Gastroesophageal sphincter (tissue), 3 donors: ENCODE results near the gene TXNIP.

Experiments
- POLR2A ChIP-seq, 2 donors: fragments of 450-650 bp; IDR thresholded peaks; one replicate each; pipeline ENCODE4 v1.6.1; 2017; ENCODE audit warnings: antibody characterized with exemption in 2 of 2, mild to moderate bottlenecking in 2 of 2, moderate library complexity in 1 of 2
- TF ChIP-seq, protein P1 (sequence below), 4 experiments: fragments of 200-600 bp in 2 of 4; fragments of 450-650 bp in 2 of 4; sonication (generic) in 1 of 4; IDR thresholded peaks; one replicate each; pipeline ENCODE4 v1.5.1; 2017 to 2019; ENCODE audit warnings: antibody characterized with exemption in 4 of 4, mild to moderate bottlenecking in 2 of 4, moderate library complexity in 2 of 4

DNA sequence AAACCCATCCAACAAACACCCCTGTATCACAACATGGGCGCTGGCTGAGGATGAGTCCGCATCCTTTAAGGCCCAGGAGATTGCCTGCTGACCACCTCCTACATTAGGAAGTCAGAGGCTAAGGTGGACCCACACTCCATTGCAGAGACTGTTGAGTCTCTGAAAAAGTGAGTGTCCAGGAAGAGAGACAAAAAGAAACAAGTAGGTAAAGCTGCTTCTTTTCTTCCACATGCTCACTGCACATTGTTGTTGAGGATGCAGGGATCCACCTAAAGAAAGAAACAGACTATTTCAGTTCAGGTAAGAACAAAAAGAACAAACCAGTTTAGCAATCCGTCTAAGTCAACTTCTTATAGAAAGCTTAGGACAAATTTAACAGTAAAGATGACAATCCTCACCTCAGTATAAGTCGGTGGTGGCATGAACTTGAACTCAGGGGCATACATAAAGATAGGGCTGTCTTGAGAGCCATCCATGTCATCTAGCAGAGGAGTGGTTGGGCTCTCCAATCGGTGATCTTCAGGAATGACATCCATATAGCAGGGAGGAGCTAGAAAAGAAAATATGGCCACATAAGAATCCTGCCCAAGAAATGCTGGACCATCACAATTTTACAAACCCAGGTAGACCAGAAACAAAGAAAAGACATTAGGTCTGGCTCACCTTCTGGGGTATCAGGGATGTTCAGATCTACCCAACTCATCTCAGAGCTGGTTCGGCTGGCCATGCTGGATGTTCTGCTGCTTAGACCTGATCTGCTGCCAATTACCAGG, 2.6 kb downstream of the TXNIP start:
- TF ChIP-seq, protein P1, sequence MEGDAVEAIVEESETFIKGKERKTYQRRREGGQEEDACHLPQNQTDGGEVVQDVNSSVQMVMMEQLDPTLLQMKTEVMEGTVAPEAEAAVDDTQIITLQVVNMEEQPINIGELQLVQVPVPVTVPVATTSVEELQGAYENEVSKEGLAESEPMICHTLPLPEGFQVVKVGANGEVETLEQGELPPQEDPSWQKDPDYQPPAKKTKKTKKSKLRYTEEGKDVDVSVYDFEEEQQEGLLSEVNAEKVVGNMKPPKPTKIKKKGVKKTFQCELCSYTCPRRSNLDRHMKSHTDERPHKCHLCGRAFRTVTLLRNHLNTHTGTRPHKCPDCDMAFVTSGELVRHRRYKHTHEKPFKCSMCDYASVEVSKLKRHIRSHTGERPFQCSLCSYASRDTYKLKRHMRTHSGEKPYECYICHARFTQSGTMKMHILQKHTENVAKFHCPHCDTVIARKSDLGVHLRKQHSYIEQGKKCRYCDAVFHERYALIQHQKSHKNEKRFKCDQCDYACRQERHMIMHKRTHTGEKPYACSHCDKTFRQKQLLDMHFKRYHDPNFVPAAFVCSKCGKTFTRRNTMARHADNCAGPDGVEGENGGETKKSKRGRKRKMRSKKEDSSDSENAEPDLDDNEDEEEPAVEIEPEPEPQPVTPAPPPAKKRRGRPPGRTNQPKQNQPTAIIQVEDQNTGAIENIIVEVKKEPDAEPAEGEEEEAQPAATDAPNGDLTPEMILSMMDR (IDR thresholded peaks at IDR 0.05) = peak in 1 of 4 experiments; percentile 21
- TF ChIP-seq POLR2A (IDR thresholded peaks at IDR 0.05) = peak in 1 of 2 donors; percentile 1
